ENCODE measurements around the gene NOS3.

NOS3 gene

DNA sequence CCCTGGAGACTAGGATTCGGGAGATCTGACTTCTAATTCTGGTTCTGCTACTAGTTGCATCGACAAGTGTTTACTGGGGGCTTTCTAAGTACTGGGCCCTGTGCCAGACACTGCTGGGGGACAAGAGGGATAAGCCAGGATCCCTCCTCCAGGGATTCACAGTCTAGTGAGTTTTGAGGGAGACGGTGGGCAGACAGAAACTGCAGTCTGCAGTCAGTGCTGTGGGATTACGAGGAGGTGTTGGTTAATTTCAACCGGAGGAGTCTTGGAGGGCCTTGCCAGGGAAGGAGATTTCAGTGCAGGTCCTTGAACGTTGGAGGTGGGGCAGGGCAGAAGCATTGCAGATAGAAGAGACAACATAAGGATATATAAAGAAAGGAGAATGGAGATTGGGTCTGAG, 9.2 kb upstream of the NOS3 start:
- no peak for DNase-seq

DNA sequence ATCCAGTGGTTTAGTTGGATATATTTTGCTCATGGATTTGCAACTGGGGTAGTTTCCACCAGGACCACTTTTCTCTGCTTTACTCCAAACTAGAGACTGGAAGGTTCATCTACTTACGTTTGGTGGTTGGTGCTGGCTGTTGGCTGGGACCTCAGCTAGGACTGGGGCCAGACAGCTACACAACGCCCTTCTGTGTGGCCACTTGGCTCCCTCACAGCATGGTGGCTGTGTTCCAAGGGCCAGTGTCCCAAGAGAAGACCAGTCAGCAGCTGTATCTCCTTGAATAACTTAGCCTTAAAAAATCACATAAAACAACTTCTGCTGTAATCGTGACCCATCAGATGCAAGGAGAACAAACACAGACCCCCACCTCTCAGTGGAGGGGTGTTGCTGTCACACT, 8.5 kb upstream of the NOS3 start:
- DNase-seq = no peak

DNA sequence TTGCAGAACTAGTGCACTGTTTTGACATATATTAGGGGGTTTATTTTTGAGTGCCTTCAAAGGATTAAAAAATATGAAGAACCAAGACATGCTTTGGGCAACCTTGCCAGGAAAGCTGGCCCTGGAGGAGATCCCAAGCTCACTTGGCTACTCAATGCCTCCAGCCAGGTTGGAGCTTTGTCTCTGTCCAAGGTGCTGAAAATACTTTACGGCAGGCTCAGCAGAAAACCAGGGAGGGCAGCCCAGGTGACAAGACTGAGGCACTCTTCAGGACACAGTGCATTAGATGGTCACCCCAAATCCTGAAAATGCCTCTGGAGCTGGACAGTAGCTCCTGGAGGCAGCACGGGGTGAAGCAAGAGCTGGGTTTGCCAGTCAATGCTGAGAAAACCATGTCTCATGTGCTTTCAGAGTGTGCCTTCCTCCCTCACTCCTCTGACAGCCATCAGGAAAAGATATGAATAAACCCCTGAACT, 6.9 kb upstream of the NOS3 start:
- no peak for DNase-seq

DNA sequence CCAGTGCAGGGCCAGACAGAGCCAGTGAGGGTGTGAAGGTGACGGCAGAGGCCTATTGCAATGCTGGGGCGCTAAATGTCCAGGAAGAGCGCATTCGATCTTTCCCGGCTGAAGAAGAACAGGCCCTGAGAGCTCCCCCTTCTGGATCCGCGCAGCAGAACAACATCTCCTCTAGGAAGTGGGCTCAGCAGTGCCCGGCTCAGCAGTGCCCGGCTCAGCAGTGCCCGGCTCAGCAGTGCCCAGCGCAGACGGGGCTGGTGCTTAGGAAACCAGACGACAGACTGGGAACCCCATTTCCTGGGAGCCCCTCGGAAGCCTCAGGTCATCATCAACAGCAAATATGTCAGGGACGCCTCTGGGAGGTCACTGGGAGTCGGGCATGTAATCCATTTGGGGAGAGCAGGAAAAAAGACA, 4.7 kb upstream of the NOS3 start:
- peak; percentile 82 for DNase-seq

DNA sequence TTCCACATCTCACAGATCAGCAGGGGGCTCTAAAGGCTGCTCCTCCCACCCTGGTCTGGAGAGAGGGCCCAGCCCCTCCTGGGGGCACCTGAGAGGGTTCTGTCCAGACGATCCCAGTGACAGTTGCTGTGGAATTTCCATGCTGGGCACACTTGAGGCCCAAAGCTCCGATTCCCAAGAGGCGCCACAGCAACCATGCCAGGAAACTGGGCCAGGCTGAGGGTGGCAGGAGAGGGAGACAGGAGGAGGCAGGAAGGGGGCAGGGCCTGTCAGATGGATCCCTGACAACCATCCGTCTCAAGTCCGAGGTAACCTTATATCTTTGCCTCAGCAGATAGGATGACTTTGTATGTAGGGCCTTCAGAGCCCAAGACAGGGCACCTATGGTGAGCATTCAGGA, 4.3 kb upstream of the NOS3 start:
- DNase-seq = no peak

DNA sequence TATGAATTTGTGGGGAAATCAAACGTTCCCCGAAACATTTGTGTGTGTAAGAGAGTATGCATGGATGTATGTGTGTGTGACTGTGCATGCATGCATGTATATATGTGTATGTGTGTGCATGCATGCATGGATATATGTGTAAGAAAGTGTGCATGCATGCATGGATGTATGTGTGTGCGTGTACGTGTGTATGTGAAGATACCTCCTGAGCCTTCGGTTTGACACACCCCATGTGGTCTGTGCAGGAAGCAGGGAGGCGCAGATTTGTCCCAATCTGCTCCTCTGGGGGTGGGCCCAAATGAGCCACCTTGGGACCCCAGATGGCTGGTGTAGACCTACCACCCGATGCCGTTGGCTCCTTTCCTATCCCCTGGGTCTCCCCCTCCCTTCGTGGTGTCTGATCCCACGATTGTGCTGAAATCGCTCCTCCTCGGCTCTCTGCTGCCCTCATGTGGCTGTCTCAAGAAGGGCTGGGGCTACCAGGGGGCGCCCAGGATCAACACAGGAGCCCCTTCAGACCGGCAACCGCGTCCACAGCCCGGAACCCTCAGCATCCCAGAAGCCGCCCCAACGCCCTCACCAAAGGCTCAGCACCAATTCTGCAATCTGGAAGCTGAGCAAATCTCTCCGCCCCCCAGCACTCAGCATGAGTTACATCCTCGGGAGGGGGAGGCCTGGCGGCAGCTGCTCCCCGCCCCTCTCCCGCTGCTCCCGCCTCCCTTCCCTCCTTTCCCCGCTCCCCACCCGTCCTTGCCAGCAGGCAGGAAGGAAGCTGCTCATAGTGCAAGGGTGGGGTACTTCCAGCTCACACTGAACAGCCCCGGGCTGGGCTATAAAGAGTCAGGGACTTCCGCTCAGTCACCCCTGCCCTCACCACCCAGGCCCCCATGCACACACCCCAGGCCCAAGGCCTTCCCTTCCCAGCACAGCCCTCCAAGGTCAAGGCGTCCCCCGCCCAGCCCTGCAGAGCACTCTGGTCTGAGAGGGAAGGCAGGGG, 2.3 kb upstream of the NOS3 start:
- DNase-seq = peak; percentile 93

DNA sequence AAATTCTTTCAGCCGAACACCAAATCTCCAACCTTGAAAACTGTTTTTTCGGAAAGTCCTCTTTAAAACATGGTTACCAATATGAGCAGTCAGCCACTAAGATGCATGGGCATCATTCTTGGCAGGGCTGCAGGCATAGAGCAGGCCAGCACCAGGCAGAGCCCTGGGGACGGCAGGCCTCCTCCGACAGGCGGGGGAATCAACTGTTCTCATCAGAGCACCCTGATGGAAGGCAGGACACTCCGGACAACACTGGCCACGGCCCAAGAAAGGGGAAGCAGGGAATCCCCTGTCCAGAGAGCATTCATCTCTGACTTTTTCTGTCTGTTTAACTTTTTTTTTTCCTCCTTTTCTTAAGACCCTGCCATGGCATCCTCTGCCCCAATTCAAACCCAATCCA, 1.4 kb upstream of the NOS3 start:
- no peak for DNase-seq

DNA sequence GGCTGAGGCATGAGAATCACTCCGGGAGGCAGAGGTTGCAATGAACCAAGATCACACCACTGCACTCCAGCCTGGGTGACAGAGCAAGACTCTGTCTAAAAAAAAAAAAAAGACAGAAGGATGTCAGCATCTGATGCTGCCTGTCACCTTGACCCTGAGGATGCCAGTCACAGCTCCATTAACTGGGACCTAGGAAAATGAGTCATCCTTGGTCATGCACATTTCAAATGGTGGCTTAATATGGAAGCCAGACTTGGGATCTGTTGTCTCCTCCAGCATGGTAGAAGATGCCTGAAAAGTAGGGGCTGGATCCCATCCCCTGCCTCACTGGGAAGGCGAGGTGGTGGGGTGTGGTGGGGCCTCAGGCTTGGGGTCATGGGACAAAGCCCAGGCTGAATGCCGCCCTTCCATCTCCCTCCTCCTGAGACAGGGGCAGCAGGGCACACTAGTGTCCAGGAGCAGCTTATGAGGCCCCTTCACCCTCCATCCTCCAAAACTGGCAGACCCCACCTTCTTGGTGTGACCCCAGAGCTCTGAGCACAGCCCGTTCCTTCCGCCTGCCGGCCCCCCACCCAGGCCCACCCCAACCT, 1.3 kb downstream of the NOS3 start:
- DNase-seq = no peak

DNA sequence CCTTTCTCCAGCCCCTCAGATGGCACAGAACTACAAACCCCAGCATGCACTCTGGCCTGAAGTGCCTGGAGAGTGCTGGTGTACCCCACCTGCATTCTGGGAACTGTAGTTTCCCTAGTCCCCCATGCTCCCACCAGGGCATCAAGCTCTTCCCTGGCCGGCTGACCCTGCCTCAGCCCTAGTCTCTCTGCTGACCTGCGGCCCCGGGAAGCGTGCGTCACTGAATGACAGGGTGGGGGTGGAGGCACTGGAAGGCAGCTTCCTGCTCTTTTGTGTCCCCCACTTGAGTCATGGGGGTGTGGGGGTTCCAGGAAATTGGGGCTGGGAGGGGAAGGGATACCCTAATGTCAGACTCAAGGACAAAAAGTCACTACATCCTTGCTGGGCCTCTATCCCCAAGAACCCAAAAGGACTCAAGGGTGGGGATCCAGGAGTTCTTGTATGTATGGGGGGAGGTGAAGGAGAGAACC, 2.1 kb downstream of the NOS3 start:
- peak; percentile 74 for DNase-seq

DNA sequence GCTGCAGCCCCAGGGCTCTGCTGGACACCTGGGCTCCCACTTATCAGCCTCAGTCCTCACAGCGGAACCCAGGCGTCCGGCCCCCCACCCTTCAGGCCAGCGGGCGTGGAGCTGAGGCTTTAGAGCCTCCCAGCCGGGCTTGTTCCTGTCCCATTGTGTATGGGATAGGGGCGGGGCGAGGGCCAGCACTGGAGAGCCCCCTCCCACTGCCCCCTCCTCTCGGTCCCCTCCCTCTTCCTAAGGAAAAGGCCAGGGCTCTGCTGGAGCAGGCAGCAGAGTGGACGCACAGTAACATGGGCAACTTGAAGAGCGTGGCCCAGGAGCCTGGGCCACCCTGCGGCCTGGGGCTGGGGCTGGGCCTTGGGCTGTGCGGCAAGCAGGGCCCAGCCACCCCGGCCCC, 2.7 kb downstream of the NOS3 start:
- DNase-seq = no peak

DNA sequence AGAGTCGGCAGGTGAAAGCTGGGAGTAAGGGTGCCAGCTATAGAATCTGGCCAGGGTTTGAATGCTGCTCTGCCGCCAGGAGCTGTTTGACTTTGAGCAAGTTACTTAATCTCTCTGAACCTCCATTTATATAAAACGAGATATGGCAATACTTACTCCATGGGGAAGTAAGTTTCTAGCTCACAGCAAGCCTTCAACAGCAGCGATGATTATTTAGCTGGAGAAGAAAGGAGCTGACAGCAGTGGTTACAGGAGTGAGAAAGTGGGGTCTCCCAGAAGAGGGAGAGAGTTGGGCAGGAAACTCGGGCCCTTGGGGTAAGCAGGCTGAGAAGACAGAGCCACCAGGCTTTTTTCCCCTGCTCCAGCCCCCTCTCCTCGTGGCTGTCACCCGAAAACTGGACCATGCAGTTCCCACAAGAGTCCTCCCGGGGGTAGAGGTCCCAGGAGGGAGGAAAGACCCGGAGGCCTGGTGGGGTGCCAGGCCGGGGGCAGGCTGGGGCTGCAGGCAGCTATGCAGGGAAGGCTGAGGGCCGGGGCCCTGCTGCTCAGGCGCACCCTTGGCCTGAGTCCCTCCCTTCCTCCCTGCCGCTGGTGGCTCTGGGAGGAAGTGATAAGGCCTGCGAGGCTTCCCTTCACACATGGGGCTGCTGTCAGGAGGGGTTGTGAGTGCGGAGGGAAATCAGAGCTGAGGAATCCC, 3.5 kb downstream of the NOS3 start:
- DNase-seq = no peak

DNA sequence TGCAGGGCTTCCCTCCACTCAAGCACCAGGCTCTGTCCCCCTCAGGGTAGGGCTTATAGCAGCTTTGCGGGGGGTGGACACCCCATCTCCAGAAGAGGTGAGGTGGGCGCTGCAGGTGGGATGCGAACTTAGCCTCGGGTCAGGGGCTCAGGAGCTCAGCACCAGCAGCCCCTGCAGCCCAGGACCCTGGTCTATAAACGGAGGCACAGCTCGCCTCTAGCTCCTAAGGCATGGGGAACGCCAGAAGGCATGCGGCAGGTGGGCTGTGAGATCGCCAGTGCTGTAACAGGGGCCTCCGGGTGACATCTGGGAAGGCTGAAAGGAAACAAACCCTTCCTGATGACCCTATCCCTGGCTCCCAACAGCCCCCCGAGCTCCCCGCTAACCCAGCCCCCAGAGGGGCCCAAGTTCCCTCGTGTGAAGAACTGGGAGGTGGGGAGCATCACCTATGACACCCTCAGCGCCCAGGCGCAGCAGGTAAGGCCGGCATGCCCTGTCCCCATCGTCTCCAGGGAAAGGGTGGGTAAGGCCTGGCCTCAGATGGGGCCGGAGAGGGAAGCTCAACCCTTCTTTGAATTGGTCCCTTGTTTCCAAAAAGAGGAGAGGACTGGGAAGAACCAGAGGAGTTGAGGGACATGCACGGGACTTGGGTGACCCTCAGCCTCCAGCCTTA, 4.2 kb downstream of the NOS3 start:
- DNase-seq = no peak

DNA sequence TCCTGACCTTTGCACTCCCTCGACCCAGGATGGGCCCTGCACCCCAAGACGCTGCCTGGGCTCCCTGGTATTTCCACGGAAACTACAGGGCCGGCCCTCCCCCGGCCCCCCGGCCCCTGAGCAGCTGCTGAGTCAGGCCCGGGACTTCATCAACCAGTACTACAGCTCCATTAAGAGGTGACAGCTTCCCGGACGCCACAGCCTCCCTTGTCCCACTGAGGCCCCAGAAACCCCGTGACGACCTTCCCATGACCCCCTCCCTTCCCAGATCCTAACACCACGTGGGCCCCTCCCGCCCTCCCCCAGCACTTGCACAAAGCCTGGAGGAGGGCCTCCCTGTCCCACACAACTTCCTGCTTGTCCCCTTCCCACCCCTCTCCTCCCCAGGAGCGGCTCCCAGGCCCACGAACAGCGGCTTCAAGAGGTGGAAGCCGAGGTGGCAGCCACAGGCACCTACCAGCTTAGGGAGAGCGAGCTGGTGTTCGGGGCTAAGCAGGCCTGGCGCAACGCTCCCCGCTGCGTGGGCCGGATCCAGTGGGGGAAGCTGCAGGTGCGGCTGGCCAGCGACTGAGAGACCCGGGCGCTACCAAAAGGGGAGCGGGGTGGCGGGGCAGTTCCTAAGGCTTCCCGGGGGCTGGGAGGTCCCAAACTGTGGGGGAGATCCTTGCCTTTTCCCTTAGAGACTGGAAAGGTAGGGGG, 5.7 kb downstream of the NOS3 start:
- DNase-seq = no peak

DNA sequence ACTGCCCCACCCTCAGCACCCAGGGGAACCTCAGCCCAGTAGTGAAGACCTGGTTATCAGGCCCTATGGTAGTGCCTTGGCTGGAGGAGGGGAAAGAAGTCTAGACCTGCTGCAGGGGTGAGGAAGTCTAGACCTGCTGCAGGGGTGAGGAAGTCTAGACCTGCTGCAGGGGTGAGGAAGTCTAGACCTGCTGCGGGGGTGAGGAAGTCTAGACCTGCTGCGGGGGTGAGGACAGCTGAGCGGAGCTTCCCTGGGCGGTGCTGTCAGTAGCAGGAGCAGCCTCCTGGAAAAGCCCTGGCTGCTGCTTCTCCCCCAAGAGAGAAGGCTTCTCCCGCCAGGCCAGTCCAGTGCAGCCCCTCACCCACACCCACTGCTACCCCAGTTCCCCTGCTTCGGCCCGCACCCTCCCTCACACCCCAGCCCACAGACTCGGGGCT, 6.3 kb downstream of the NOS3 start:
- no peak for DNase-seq

DNA sequence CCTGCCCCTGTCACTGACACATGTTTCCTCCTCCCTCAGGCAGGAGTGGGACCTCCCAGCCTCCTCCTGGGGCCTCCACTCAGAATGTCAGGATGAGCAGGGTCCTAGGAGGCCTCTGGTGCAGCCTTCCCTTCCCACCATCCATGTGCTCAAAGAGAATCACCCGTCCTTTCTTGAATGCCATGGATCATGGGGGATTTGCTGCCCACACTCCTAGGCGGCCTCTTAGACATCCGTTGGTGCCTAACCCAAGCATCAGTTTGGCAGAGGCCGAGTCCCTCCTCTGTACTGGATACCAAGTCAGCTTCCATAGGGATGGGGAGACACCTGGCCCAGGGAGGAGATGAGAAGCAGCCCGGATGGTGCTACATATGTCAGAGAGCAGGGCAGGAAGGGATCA, 7.0 kb downstream of the NOS3 start:
- no peak for DNase-seq

DNA sequence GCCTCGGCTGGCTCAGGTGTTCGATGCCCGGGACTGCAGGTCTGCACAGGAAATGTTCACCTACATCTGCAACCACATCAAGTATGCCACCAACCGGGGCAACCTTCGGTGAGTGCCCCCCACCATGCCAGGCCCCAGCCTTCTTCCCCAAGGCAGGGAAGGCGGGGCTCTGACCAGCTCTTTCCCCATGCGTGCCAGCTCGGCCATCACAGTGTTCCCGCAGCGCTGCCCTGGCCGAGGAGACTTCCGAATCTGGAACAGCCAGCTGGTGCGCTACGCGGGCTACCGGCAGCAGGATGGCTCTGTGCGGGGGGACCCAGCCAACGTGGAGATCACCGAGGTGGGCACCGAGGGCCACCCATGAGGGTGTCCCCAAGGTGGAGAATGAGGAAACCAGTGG, 7.5 kb downstream of the NOS3 start:
- DNase-seq = no peak

DNA sequence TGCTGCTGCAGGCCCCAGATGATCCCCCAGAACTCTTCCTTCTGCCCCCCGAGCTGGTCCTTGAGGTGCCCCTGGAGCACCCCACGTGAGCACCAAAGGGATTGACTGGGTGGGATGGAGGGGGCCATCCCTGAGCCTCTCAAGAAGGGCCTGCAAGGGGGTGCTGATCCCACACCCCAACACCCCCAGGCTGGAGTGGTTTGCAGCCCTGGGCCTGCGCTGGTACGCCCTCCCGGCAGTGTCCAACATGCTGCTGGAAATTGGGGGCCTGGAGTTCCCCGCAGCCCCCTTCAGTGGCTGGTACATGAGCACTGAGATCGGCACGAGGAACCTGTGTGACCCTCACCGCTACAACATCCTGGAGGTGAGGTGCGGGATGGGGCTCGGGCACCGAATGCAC, 8.2 kb downstream of the NOS3 start:
- no peak for DNase-seq

DNA sequence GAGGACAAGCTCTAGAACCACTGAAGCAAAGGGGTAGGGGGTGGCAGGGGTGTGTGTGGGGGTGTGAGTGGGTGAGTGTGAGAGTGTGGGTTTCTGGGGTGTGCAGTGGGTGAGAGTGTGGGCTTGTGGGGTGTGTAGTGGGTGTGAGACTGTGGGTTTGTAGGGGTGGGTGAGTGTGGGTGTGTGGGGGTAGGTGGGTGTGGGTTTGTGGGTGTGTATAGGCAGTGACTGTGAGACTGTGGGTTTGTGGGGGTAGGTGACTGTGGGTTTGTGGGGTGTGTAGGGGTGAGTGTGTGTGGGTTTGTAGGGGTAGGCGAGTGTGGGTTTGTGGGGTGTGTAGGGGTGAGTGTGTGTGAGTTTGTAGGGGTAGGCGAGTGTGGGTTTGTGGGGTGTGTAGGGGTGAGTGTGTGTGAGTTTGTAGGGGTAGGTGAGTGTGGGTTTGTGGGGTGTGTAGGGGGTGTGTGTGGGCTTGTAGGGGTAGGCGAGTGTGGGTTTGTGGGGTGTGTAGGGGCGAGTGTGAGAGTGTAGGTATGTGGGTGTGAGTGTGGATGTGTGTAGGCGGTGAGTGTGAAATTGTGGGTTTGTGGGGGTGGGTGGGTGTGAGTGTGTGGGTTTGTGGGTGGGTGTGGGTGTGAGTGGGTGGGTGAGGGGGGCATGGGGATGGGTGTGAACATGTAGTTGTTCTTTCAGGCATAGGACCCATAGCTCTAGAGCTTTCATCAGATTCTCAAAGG, 8.8 kb downstream of the NOS3 start:
- DNase-seq = no peak

DNA sequence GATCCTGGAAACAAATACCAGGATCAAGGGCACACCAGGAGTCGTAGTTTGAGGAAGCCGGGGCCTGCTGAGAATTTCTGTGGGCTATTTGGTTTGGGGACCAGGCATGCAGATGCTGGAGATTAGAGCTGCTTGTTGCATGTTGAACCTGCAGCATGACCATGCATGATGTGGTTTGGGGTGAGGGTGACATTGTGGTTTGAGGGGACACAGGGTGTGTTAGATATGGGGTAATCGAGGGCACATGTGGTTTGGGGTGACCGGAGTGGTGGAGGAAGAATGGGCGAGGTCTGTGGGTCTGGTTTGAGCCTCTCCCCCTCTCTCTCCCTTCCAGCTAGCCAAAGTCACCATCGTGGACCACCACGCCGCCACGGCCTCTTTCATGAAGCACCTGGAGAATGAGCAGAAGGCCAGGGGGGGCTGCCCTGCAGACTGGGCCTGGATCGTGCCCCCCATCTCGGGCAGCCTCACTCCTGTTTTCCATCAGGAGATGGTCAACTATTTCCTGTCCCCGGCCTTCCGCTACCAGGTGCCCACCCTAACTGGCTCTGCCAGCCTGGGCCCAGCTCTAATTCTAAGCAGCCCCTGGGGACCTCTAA, 10.2 kb downstream of the NOS3 start:
- no peak for DNase-seq

DNA sequence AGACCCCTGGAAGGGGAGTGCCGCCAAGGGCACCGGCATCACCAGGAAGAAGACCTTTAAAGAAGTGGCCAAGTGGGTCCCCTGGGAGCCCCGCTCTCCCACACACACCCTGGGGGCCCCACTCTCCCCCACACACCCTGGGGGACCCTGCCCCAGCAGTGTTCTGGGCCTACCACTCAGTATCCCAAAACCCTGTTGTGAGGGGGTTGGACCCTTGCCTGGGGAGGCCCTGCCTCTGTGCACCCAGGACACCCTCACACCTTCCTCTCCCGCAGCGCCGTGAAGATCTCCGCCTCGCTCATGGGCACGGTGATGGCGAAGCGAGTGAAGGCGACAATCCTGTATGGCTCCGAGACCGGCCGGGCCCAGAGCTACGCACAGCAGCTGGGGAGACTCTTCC, 10.7 kb downstream of the NOS3 start:
- no peak for DNase-seq

DNA sequence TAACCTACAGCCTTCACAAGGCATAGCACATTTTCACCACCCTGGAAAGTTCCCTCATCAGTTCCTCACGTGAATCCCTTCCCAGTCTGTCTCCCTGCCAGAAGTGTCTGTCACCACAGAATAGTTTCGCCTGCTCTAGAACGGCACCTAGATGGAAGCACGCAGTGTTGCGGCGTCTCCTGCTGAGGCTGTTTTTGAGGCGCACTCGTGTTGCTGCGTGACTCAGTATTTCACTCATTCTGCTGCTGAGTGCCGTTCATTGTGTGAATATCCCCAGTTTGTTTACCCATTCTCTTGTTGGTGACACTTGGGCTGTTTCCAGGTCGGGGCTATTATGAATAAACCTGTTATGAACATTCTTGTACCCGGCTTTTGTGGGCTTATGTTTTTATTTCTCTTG, 12.8 kb downstream of the NOS3 start:
- no peak for DNase-seq

Data from retina (tissue), 1 donor.